Prostate gland (tissue), 2 donors: ENCODE results near the gene ATP6V0D1. TPM values are rescaled to one million over a fixed set of nuclear protein-coding genes. Genes with fewer than 3 reads are reported as not detected.
A peak's percentile ranks its signal among the peaks of the same experiment; 100 is the strongest.

Experiments used
- DNase-seq: peaks from one replicate; pipeline ENCODE4 v3.0.0-alpha.2; 2019; ENCODE audit warnings: low spot score
- H3K27ac ChIP-seq, 2 donors: fragments of 200-600 bp; sonication (generic); 2 replicates each; pipeline ENCODE4 v1.5.1; 2017 to 2019
- H3K27me3 ChIP-seq: fragments of 200-600 bp; sonication (generic); replicated peaks from 2 replicates; pipeline ENCODE4 v1.5.1; 2019; ENCODE audit not compliant: insufficient read depth
- H3K36me3 ChIP-seq, 2 donors: fragments of 200-600 bp; sonication (generic); 1 replicate in 1 of 2; 2 replicates in 1 of 2; pipeline versions ENCODE4 v1.5.1 to v1.8.1; 2017 to 2019
- H3K4me1 ChIP-seq: fragments of 200-600 bp; sonication (generic); replicated peaks from 2 replicates; pipeline ENCODE4 v1.5.1; 2019
- H3K4me3 ChIP-seq, 2 donors: fragments of 200-600 bp; sonication (generic); 2 replicates each; pipeline ENCODE4 v1.5.1; 2017 to 2019
- H3K9me3 ChIP-seq: fragments of 200-600 bp; sonication (generic); 2 replicates; pipeline ENCODE4 v1.5.1; 2017
- POLR2A ChIP-seq: fragments of 450-650 bp; IDR thresholded peaks from one replicate; pipeline ENCODE4 v1.6.1; 2016; ENCODE audit warnings: antibody characterized with exemption, mild to moderate bottlenecking
- POLR2AphosphoS5 ChIP-seq: sonication (generic); formaldehyde crosslinking; IDR thresholded peaks from one replicate; pipeline ENCODE4 v1.6.1; 2017; ENCODE audit warnings: antibody characterized with exemption
- WGBS: methylation state at CpG from one replicate; pipeline ENCODE4 v1.1.5; 2018; 5-methylcytosine and 5-hydroxymethylcytosine counted together
- intact Hi-C: fragments of 100-400 bp; cut with DNase I; formaldehyde crosslinking; loops from one replicate; pipeline ENCODE4 v1.14.2; 2022
- total RNA-seq, 2 donors: library from RNA; depleted of rRNA; stranded (reverse); fragments of >200 nt; gene quantifications; one replicate each; pipeline ENCODE4 v1.1.0, GENCODE V29; 2016
- TF ChIP-seq, protein P1 (sequence below), 4 experiments: fragments of 200-600 bp in 2 of 4; fragments of 450-650 bp in 2 of 4; sonication (generic) in 2 of 4; IDR thresholded peaks; 1 replicate in 3 of 4; 2 replicates in 1 of 4; pipeline ENCODE4 v1.5.1; 2016 to 2019; ENCODE audit warnings: antibody characterized with exemption in 4 of 4, mild to moderate bottlenecking in 2 of 4, moderate library complexity in 2 of 4

The ATP6V0D1 gene
- total RNA-seq, 2 donors from 2014 or later = 98.3 to 138 TPM

DNA sequence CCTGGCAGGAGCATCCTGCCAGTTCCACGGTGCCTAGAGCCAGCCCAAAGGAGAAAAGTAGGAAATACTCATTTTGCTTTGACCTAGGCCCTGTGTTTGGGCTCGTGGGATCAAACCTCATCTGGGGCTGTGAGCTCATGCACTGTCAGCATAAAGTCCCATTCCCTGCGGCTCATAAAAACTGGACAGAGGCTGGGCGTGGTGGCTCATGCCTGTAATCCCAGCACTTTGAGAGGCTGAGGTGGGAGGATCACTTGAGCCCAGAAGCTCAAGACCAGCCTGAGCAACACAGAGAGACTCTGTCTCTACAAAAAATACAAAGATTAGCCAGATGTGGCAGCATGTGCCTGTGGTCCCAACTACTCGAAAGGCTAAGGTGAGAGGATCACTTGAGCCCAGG lies 17.9 kb downstream of the ATP6V0D1 start:
- H3K4me3 ChIP-seq = no peak overlapping the region
- peak overlapping the region; percentile 91 to 92 for H3K27ac ChIP-seq
- WGBS = 59% methylated on average over 5 of the region's 5 CpGs
- TF ChIP-seq POLR2AphosphoS5 (peak; percentile 57), POLR2A (no peak)
- no peaks in the 10 kb centered on the region for H3K36me3 ChIP-seq
- intact Hi-C loops = no loop called here
- no peaks in the 10 kb centered on the region for H3K27me3 ChIP-seq
- H3K4me1 ChIP-seq = peaks cover 46% of the 10 kb centered on the region
- no peaks in the 10 kb centered on the region for H3K9me3 ChIP-seq
- DNase-seq = peak; percentile 59

DNA sequence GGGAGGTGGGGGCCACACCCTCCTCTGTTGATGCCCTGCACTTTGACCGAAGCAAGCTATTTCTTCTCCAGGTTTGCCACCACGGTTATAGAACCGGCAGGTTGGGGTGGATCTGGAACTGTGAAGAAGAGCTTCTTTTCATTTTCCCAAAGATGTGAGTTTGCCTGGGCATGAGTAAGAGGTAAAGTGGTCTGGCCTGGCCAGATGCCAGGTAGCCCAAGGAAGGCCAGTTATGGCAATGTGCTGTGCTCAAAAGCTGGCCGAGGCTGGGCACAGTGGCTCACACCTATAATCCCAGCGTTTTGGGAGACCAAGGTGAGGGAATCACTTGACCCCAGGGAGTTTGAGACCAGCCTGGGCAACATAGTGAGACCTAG lies 18.7 kb downstream of the ATP6V0D1 start:
- Histone ChIP-seq H3K9me3 (no peaks in the 10 kb centered on the region), H3K4me3 (no peak overlapping the region), H3K27ac (peak overlapping the region; percentile 91 to 92), H3K27me3 (no peaks in the 10 kb centered on the region), H3K36me3 (no peaks in the 10 kb centered on the region), H3K4me1 (peaks cover 52% of the 10 kb centered on the region)
- intact Hi-C loops = no loop called here
- no peak for DNase-seq
- whole genome bisulfite sequencing = 64% methylated on average over 5 of the region's 5 CpGs
- TF ChIP-seq POLR2AphosphoS5 (no peak), POLR2A (no peak)
- TF ChIP-seq, protein P1, sequence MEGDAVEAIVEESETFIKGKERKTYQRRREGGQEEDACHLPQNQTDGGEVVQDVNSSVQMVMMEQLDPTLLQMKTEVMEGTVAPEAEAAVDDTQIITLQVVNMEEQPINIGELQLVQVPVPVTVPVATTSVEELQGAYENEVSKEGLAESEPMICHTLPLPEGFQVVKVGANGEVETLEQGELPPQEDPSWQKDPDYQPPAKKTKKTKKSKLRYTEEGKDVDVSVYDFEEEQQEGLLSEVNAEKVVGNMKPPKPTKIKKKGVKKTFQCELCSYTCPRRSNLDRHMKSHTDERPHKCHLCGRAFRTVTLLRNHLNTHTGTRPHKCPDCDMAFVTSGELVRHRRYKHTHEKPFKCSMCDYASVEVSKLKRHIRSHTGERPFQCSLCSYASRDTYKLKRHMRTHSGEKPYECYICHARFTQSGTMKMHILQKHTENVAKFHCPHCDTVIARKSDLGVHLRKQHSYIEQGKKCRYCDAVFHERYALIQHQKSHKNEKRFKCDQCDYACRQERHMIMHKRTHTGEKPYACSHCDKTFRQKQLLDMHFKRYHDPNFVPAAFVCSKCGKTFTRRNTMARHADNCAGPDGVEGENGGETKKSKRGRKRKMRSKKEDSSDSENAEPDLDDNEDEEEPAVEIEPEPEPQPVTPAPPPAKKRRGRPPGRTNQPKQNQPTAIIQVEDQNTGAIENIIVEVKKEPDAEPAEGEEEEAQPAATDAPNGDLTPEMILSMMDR (IDR thresholded peaks at IDR 0.05) = no peak

DNA sequence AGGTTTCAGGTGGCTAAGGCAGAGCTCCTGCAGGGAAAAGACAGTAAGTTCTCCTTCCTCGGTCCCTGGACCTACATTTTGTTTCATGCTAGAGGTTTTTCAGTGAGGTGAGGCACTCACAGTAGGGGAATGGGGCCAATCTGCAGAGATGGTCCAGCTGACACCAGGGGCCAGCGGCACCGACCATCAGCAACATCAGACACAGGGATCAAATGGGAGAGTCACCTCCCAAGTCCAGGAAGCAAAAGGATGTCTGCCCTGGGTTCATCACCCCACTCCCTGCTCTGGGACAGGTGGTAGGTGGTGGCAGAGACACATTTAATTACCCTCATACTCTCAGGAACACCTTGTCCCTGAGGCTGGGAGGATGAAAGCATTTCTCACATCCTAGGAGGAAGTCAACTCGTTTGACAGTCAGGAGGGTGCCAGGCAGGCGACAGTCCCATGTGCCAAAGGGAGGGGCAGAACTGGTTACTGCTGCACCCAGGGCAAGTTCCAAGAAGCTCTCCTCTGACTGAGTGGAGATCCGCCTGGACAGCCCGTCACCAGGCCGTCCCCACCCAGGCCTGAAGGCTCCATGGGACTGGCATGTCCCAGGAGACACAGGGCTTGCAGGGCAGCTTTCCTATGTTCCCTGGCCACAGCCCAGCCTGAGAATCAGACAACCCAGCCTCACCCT lies 19.2 kb downstream of the ATP6V0D1 start:
- 30% methylated on average over 8 of the region's 8 CpGs for WGBS
- H3K36me3 ChIP-seq = no peaks in the 10 kb centered on the region
- peaks cover 58% of the 10 kb centered on the region for H3K4me1 ChIP-seq
- no peaks in the 10 kb centered on the region for H3K9me3 ChIP-seq
- no peaks in the 10 kb centered on the region for H3K27me3 ChIP-seq
- TF ChIP-seq POLR2A (peak; percentile 17), POLR2AphosphoS5 (peak; percentile 98)
- TF ChIP-seq, protein P1 (IDR thresholded peaks at IDR 0.05) = no peak
- peak; percentile 96 for DNase-seq
- intact Hi-C loops = no loop called here
- H3K4me3 ChIP-seq = no peak overlapping the region
- H3K27ac ChIP-seq = peak overlapping the region; percentile 91 to 92

DNA sequence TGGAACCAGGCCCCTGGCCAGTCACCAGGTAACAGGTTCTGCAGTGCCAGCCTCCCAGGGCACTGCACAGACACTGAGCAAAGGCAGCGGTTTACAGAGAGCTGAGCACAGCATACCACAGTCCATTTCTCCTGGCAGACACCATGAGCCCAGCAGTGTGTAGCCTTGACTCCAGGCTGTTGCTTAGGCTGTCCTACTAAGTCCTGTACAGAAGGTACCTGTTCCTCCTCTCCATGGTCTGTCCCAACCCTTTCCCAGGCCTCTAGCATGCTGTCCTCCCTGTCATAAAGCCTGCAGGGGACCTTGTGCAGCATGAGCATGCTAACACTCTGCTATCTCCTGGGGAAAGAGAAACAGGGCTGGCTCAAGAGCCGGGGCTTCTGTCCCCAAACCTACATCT lies 20.0 kb downstream of the ATP6V0D1 start:
- TF ChIP-seq POLR2A = no peak
- TF ChIP-seq POLR2AphosphoS5 = no peak
- TF ChIP-seq, protein P1 (IDR thresholded peaks at IDR 0.05) = no peak
- no peak for DNase-seq
- Histone ChIP-seq H3K4me1 (peaks cover 61% of the 10 kb centered on the region), H3K27ac (peak overlapping the region; percentile 91 to 92), H3K9me3 (no peaks in the 10 kb centered on the region), H3K36me3 (no peaks in the 10 kb centered on the region), H3K4me3 (no peak overlapping the region), H3K27me3 (no peaks in the 10 kb centered on the region)
- 87% methylated on average over 2 of the region's 2 CpGs for WGBS
- intact Hi-C loops = no loop called here

DNA sequence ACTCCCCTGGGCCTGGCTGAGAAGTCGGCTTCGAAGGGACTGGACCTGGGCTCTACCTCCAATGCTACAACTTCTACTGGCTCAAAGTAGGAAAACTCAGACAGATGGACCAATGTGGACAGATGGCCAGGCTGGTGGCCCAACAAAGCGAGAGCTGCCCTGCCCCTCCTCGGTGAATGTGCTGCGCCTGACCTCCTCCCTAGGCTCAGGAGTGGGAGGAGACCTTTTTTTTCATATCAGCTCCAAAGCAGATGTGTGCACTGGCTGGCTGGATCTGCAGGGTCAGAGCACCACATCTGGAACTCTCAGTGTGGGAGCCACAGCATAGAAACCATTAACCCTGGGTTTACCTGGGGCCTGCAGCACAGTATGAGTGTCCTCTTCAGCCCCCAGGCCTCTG lies 20.8 kb downstream of the ATP6V0D1 start:
- no peak for DNase-seq
- Histone ChIP-seq H3K36me3 (no peaks in the 10 kb centered on the region), H3K27me3 (no peaks in the 10 kb centered on the region), H3K27ac (peak overlapping the region; percentile 91 to 92), H3K4me3 (no peak overlapping the region), H3K4me1 (peaks cover 61% of the 10 kb centered on the region), H3K9me3 (no peaks in the 10 kb centered on the region)
- 67% methylated on average over 5 of the region's 5 CpGs for WGBS
- TF ChIP-seq, protein P1 (IDR thresholded peaks at IDR 0.05) = no peak
- TF ChIP-seq POLR2AphosphoS5 (no peak), POLR2A (no peak)
- intact Hi-C loops = no loop called here
